ENCODE data around the gene SPECC1.
"Not testable (repeated sequence)": the region's sequence is repeated elsewhere in the genome, so short reads cannot be mapped to it uniquely, and the experiment has no call there.

The SPECC1 gene

GRCh38 chr17:20009302-20010098, at the start of gene SPECC1:
SPECC1 (plus strand) TSS chr17:20009359; CDS start chr17:20096652, 87,293 bp downstream.
- Mint-ChIP-seq H3K36me3 (ENCODE audit: low read depth) (no peaks in the 10 kb centered on the region), H3K9me3 (peaks cover 12% of the 10 kb centered on the region), H3K27me3 (ENCODE audit: low read depth, poor library complexity) (peaks cover 80% of the 10 kb centered on the region), H3K4me3 (peak within 1 kb of the TSS; percentile 93), H3K27ac (no peak within 1 kb of the TSS), H3K4me1 (no peaks in the 10 kb centered on the region)
- TF ChIP-seq, protein P1, sequence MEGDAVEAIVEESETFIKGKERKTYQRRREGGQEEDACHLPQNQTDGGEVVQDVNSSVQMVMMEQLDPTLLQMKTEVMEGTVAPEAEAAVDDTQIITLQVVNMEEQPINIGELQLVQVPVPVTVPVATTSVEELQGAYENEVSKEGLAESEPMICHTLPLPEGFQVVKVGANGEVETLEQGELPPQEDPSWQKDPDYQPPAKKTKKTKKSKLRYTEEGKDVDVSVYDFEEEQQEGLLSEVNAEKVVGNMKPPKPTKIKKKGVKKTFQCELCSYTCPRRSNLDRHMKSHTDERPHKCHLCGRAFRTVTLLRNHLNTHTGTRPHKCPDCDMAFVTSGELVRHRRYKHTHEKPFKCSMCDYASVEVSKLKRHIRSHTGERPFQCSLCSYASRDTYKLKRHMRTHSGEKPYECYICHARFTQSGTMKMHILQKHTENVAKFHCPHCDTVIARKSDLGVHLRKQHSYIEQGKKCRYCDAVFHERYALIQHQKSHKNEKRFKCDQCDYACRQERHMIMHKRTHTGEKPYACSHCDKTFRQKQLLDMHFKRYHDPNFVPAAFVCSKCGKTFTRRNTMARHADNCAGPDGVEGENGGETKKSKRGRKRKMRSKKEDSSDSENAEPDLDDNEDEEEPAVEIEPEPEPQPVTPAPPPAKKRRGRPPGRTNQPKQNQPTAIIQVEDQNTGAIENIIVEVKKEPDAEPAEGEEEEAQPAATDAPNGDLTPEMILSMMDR (IDR thresholded peaks at IDR 0.05): peak; percentile 92
- peak; percentile 93 for DNase-seq

GRCh38 chr17:19962954-19963353, 46.2 kb upstream of the SPECC1 start:
- not testable (repeated sequence) for H3K27ac Mint-ChIP-seq; H3K27me3 Mint-ChIP-seq (ENCODE audit: low read depth, poor library complexity); DNase-seq; H3K4me3 Mint-ChIP-seq; H3K4me1 Mint-ChIP-seq; H3K9me3 Mint-ChIP-seq
- H3K36me3 Mint-ChIP-seq (ENCODE audit: low read depth): peaks cover 57% of the 10 kb centered on the region

GRCh38 chr17:19973156-19973555, 36.0 kb upstream of the SPECC1 start:
- Mint-ChIP-seq H3K4me3 (no peak overlapping the region), H3K36me3 (ENCODE audit: low read depth) (peaks cover 74% of the 10 kb centered on the region), H3K4me1 (peaks cover 18% of the 10 kb centered on the region), H3K9me3 (peaks cover 3% of the 10 kb centered on the region), H3K27ac (no peak overlapping the region), H3K27me3 (ENCODE audit: low read depth, poor library complexity) (peaks cover 4% of the 10 kb centered on the region)
- no peak for DNase-seq
- TF ChIP-seq, protein P1 (IDR thresholded peaks at IDR 0.05): no peak

GRCh38 chr17:19975601-19976000, 33.6 kb upstream of the SPECC1 start:
- H3K9me3 Mint-ChIP-seq: peaks cover 13% of the 10 kb centered on the region
- peaks cover 28% of the 10 kb centered on the region for H3K4me1 Mint-ChIP-seq
- peaks cover 5% of the 10 kb centered on the region for H3K27me3 Mint-ChIP-seq (ENCODE audit: low read depth, poor library complexity)
- TF ChIP-seq, protein P1 (IDR thresholded peaks at IDR 0.05): no peak
- H3K36me3 Mint-ChIP-seq (ENCODE audit: low read depth): peaks cover 52% of the 10 kb centered on the region
- no peak for DNase-seq
- peak overlapping the region; percentile 53 for H3K4me3 Mint-ChIP-seq
- H3K27ac Mint-ChIP-seq: no peak overlapping the region

DNA sequence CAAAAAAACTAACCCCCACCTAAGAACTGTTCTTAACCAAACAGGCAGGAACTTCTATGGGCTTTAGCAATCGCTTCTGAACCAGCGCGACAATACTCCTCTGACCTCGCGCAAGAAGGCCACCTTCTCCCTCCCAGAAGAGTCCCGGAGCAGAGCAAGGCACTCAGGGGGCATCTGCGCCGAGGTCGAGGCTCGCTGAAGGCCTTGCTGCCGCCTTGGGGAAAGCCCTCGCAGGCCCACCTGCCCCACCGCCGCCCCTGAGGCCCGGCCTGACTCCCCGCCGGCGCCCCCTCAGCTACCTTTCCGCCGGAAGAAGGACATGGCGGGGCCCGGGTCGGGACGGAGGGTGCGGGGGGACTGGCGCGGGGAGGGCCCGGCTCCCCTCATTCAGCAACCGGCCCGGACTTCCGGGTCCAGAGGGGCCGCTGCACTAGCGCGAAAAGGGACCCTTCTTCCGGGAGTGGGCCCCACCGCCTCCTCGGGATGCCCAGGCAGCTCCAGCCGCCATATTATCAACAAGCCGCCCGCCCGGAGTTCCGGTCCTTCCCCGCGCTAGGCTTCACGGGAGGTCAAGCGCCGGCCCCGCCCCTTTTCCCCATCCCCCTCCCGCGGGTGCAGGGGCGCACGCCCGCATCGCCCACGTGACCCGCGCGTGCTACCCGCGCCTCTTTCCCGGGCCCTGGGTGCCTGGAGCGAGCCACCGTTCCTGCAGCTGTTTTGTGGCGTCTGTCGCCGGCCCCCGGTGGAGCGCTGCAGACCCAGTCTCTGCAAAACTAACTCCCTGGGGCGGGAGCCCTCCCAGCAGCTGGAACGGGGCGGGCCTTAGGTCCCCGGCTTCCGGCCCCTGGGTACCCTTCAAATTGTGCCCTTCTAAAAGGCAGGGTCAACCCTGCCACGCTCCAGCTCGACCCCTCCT, 31.6 kb upstream of the SPECC1 start, which contains the start of gene AKAP10:
TSS of gene AKAP10 (minus strand) at position 536 of the 916 bp plus-strand sequence. CDS start at position 387, 149 bp downstream.
- Mint-ChIP-seq H3K4me3 (peak within 1 kb of the TSS; percentile 92), H3K27me3 (ENCODE audit: low read depth, poor library complexity) (peaks cover 9% of the 10 kb centered on the region), H3K4me1 (peaks cover 28% of the 10 kb centered on the region), H3K9me3 (peaks cover 13% of the 10 kb centered on the region), H3K36me3 (ENCODE audit: low read depth) (peaks cover 35% of the 10 kb centered on the region), H3K27ac (peak within 1 kb of the TSS; percentile 96)
- TF ChIP-seq, protein P1 (IDR thresholded peaks at IDR 0.05): no peak
- peak; percentile 93 for DNase-seq

GRCh38 chr17:19978209-19978802, 30.9 kb upstream of the SPECC1 start:
- Mint-ChIP-seq H3K4me3 (peak overlapping the region; percentile 92), H3K27me3 (ENCODE audit: low read depth, poor library complexity) (peaks cover 11% of the 10 kb centered on the region), H3K36me3 (ENCODE audit: low read depth) (peaks cover 27% of the 10 kb centered on the region), H3K9me3 (peaks cover 13% of the 10 kb centered on the region), H3K27ac (peak overlapping the region; percentile 81), H3K4me1 (peaks cover 28% of the 10 kb centered on the region)
- no peak for DNase-seq
- TF ChIP-seq, protein P1 (IDR thresholded peaks at IDR 0.05): no peak

All from nephron progenitor cell (in vitro differentiated cells).